ENCODE data around the gene ADGRF5.

The ADGRF5 gene

DNA sequence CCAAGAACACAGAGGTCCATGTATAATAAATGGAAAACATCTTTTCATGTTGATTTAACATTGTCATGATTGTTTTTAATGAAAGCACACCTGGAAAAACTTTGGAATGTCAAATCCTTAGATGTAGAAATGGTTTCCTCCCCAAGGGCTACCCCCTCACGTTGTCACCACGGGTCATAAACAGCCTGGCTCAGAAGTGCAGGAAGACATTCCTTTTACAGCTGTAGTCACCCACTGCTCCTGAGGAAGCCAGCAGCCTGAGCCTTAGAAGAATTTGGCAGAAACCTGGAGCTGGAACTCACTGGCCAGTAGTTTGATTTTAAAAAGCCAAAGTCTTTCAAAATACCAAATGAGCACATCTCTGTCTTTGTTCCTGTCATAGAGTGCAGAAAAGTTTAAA is 23.7 kb downstream of the ADGRF5 start:
- no peak for DNase-seq
- H3K9me3 ChIP-seq (ENCODE audit: control insufficient read depth, low read length): no peaks in the 10 kb centered on the region
- no peaks in the 10 kb centered on the region for H3K4me1 ChIP-seq (ENCODE audit: control insufficient read depth, insufficient read depth, low read length, poor library complexity, severe bottlenecking)
- no peak overlapping the region for H3K27ac ChIP-seq (ENCODE audit: insufficient read depth, low read length, poor library complexity, severe bottlenecking)
- no peaks in the 10 kb centered on the region for H3K27me3 ChIP-seq (replicated peaks; ENCODE audit: control insufficient read depth, insufficient read depth, low read length, poor library complexity, severe bottlenecking)
- no peaks in the 10 kb centered on the region for H3K36me3 ChIP-seq (ENCODE audit: control insufficient read depth, insufficient read depth, low read length)
- no peak overlapping the region for H3K4me3 ChIP-seq (ENCODE audit: insufficient read depth, low read depth, low read length, poor library complexity, severe bottlenecking)

DNA sequence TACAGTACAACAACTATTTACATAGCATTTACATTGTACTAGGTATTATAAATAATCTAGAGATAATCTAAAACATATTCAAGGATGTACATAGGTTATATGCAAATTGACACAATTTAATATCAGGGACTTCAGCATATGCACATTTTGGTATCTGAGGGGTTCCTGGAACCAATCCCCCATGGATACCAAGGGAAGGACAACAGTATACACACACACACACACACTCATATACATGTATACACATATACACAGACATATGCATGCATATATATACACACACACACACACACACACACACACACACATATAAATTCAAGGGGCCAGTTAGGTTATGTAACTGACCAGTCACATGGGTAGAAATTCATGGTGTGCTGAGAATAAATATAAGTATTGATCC is 24.9 kb downstream of the ADGRF5 start:
- DNase-seq: no peak
- no peaks in the 10 kb centered on the region for H3K4me1 ChIP-seq (ENCODE audit: control insufficient read depth, insufficient read depth, low read length, poor library complexity, severe bottlenecking)
- no peak overlapping the region for H3K4me3 ChIP-seq (ENCODE audit: insufficient read depth, low read depth, low read length, poor library complexity, severe bottlenecking)
- H3K27ac ChIP-seq (ENCODE audit: insufficient read depth, low read length, poor library complexity, severe bottlenecking): no peak overlapping the region
- no peaks in the 10 kb centered on the region for H3K27me3 ChIP-seq (replicated peaks; ENCODE audit: control insufficient read depth, insufficient read depth, low read length, poor library complexity, severe bottlenecking)
- H3K36me3 ChIP-seq (ENCODE audit: control insufficient read depth, insufficient read depth, low read length): no peaks in the 10 kb centered on the region
- no peaks in the 10 kb centered on the region for H3K9me3 ChIP-seq (ENCODE audit: control insufficient read depth, low read length)

GRCh38 chr6:46895930-46896329 is 25.8 kb downstream of the ADGRF5 start:
- no peak for DNase-seq
- Histone ChIP-seq H3K4me3 (ENCODE audit: insufficient read depth, low read depth, low read length, poor library complexity, severe bottlenecking) (no peak overlapping the region), H3K4me1 (ENCODE audit: control insufficient read depth, insufficient read depth, low read length, poor library complexity, severe bottlenecking) (no peaks in the 10 kb centered on the region), H3K36me3 (ENCODE audit: control insufficient read depth, insufficient read depth, low read length) (no peaks in the 10 kb centered on the region), H3K9me3 (ENCODE audit: control insufficient read depth, low read length) (no peaks in the 10 kb centered on the region), H3K27ac (ENCODE audit: insufficient read depth, low read length, poor library complexity, severe bottlenecking) (no peak overlapping the region), H3K27me3 (replicated peaks; ENCODE audit: control insufficient read depth, insufficient read depth, low read length, poor library complexity, severe bottlenecking) (no peaks in the 10 kb centered on the region)

GRCh38 chr6:46894433-46894832 is 27.3 kb downstream of the ADGRF5 start:
- H3K4me1 ChIP-seq (ENCODE audit: control insufficient read depth, insufficient read depth, low read length, poor library complexity, severe bottlenecking): no peaks in the 10 kb centered on the region
- H3K27ac ChIP-seq (ENCODE audit: insufficient read depth, low read length, poor library complexity, severe bottlenecking): no peak overlapping the region
- H3K4me3 ChIP-seq (ENCODE audit: insufficient read depth, low read depth, low read length, poor library complexity, severe bottlenecking): no peak overlapping the region
- no peaks in the 10 kb centered on the region for H3K9me3 ChIP-seq (ENCODE audit: control insufficient read depth, low read length)
- no peaks in the 10 kb centered on the region for H3K27me3 ChIP-seq (replicated peaks; ENCODE audit: control insufficient read depth, insufficient read depth, low read length, poor library complexity, severe bottlenecking)
- no peaks in the 10 kb centered on the region for H3K36me3 ChIP-seq (ENCODE audit: control insufficient read depth, insufficient read depth, low read length)
- DNase-seq: no peak

DNA sequence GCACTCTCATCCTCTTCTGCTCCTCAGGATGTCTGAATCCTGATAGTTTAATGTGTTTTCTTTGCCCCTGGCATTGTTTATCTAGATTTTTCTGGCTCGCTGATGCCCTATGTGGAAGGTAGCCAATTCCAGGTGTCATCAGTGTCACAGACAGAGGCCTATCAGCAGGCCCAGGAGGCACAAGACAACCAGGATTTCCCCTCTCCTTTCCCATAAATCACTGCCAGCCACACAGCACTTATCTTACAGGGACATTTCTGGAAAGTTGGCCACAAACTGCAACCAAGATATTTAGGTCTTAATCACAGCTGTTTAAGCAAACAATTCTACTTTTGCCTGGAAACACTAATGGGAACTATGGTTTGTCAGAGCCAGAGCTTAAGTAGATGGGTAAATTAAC is 28.1 kb downstream of the ADGRF5 start:
- Histone ChIP-seq H3K9me3 (ENCODE audit: control insufficient read depth, low read length) (no peaks in the 10 kb centered on the region), H3K36me3 (ENCODE audit: control insufficient read depth, insufficient read depth, low read length) (no peaks in the 10 kb centered on the region), H3K4me1 (ENCODE audit: control insufficient read depth, insufficient read depth, low read length, poor library complexity, severe bottlenecking) (no peaks in the 10 kb centered on the region), H3K27ac (ENCODE audit: insufficient read depth, low read length, poor library complexity, severe bottlenecking) (no peak overlapping the region), H3K27me3 (replicated peaks; ENCODE audit: control insufficient read depth, insufficient read depth, low read length, poor library complexity, severe bottlenecking) (no peaks in the 10 kb centered on the region), H3K4me3 (ENCODE audit: insufficient read depth, low read depth, low read length, poor library complexity, severe bottlenecking) (no peak overlapping the region)
- no peak for DNase-seq

DNA sequence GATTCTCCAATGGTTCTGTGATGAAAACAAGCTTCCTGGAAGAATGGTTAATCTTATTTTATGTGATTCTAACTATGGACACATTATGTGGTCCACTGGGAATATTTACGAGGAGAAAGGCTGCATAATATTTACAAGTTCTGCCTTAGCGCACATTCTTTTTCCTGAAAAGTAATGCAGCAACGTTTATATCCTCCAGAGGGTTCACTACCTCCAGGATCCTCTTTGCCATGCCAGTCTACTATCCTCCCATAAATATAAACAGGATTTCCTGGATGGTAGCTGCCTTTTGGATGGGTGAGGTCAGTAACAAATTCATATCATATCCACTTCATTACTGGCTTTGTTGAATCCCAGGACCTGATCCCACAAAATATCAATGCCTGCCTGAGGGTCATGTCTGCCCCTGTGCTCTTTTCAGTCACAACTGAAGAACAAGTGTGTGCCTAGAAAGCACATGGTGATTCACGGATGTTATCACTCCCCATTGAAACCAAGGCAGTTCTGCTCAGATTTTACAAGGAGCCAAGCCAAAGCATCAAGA is 30.4 kb downstream of the ADGRF5 start:
- no peak overlapping the region for H3K27ac ChIP-seq (ENCODE audit: insufficient read depth, low read length, poor library complexity, severe bottlenecking)
- no peaks in the 10 kb centered on the region for H3K27me3 ChIP-seq (replicated peaks; ENCODE audit: control insufficient read depth, insufficient read depth, low read length, poor library complexity, severe bottlenecking)
- H3K4me1 ChIP-seq (ENCODE audit: control insufficient read depth, insufficient read depth, low read length, poor library complexity, severe bottlenecking): no peaks in the 10 kb centered on the region
- H3K4me3 ChIP-seq (ENCODE audit: insufficient read depth, low read depth, low read length, poor library complexity, severe bottlenecking): no peak overlapping the region
- no peaks in the 10 kb centered on the region for H3K36me3 ChIP-seq (ENCODE audit: control insufficient read depth, insufficient read depth, low read length)
- DNase-seq: no peak
- no peaks in the 10 kb centered on the region for H3K9me3 ChIP-seq (ENCODE audit: control insufficient read depth, low read length)

DNA sequence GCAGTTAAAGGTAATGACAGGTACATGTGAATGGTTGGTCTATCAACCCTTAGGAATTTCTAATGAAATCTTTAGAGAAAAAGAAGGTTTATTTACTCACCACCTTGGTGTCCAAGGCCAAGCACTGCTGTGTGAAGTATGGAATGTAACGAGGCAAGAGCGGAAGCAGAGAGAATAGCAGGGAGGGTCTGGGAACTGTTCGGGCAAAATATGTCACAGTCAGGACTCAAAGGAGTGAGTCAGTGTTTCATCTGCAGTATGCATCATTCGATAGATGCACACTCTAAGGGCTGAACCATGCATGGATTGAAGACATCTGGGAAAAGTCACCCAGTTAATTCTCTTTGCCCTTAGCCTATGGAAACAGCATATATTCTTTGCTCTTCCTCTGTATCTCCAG is 33.2 kb downstream of the ADGRF5 start:
- DNase-seq: no peak
- H3K4me3 ChIP-seq (ENCODE audit: insufficient read depth, low read depth, low read length, poor library complexity, severe bottlenecking): no peak overlapping the region
- no peak overlapping the region for H3K27ac ChIP-seq (ENCODE audit: insufficient read depth, low read length, poor library complexity, severe bottlenecking)

DNA sequence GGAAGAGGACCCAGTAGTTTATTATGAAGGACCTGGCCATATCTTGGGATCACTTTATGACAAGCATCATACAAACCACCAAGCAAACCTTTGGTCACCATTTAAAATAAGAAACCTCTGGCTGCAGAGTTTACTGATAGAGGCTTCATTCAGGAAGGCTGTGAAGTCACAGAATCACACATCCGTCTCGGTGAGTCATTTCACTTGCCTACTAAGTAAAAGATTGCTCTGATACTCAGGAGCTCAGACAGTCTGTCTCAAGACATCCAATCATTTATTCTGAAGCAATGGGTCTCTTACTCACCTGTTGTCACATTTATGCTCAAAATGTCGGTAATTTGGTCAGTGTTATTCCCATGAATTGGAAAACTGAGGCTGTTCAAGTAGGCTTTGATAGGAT is 33.7 kb downstream of the ADGRF5 start:
- no peak overlapping the region for H3K4me3 ChIP-seq (ENCODE audit: insufficient read depth, low read depth, low read length, poor library complexity, severe bottlenecking)
- no peaks in the 10 kb centered on the region for H3K36me3 ChIP-seq (ENCODE audit: control insufficient read depth, insufficient read depth, low read length)
- H3K27me3 ChIP-seq (replicated peaks; ENCODE audit: control insufficient read depth, insufficient read depth, low read length, poor library complexity, severe bottlenecking): no peaks in the 10 kb centered on the region
- no peaks in the 10 kb centered on the region for H3K9me3 ChIP-seq (ENCODE audit: control insufficient read depth, low read length)
- no peaks in the 10 kb centered on the region for H3K4me1 ChIP-seq (ENCODE audit: control insufficient read depth, insufficient read depth, low read length, poor library complexity, severe bottlenecking)
- H3K27ac ChIP-seq (ENCODE audit: insufficient read depth, low read length, poor library complexity, severe bottlenecking): no peak overlapping the region
- no peak for DNase-seq

More for the DNA sequence above, 33.2 kb downstream of the ADGRF5 start:
- no peaks in the 10 kb centered on the region for H3K36me3 ChIP-seq (ENCODE audit: control insufficient read depth, insufficient read depth, low read length)
- no peaks in the 10 kb centered on the region for H3K4me1 ChIP-seq (ENCODE audit: control insufficient read depth, insufficient read depth, low read length, poor library complexity, severe bottlenecking)
- H3K9me3 ChIP-seq (ENCODE audit: control insufficient read depth, low read length): no peaks in the 10 kb centered on the region
- no peaks in the 10 kb centered on the region for H3K27me3 ChIP-seq (replicated peaks; ENCODE audit: control insufficient read depth, insufficient read depth, low read length, poor library complexity, severe bottlenecking)

DNA sequence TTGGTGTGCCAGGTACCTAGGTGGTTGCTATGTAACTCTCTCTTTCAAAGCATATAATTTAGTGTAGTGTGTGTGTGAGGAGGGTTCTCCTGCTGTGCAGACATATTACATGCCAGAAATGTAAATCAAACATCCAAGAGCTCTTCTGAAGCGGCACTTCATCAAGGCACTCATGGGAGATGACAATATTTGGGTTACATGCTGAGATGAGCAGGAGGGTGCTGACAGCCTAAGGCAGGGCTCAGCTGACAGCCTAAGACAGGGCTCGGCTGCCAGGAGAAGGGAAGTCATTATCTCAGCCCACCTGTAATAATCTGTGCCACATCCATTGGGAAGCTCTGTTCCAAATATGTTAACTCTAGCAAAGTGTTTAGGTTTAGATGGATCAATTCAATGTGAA is 39.1 kb downstream of the ADGRF5 start:
- H3K36me3 ChIP-seq (ENCODE audit: control insufficient read depth, insufficient read depth, low read length): no peaks in the 10 kb centered on the region
- no peaks in the 10 kb centered on the region for H3K27me3 ChIP-seq (replicated peaks; ENCODE audit: control insufficient read depth, insufficient read depth, low read length, poor library complexity, severe bottlenecking)
- no peak for DNase-seq
- no peak overlapping the region for H3K27ac ChIP-seq (ENCODE audit: insufficient read depth, low read length, poor library complexity, severe bottlenecking)
- no peaks in the 10 kb centered on the region for H3K4me1 ChIP-seq (ENCODE audit: control insufficient read depth, insufficient read depth, low read length, poor library complexity, severe bottlenecking)
- H3K9me3 ChIP-seq (ENCODE audit: control insufficient read depth, low read length): no peaks in the 10 kb centered on the region
- no peak overlapping the region for H3K4me3 ChIP-seq (ENCODE audit: insufficient read depth, low read depth, low read length, poor library complexity, severe bottlenecking)

GRCh38 chr6:46879003-46879402 is 42.7 kb downstream of the ADGRF5 start:
- Histone ChIP-seq H3K27ac (ENCODE audit: insufficient read depth, low read length, poor library complexity, severe bottlenecking) (no peak overlapping the region), H3K4me1 (ENCODE audit: control insufficient read depth, insufficient read depth, low read length, poor library complexity, severe bottlenecking) (no peaks in the 10 kb centered on the region), H3K36me3 (ENCODE audit: control insufficient read depth, insufficient read depth, low read length) (no peaks in the 10 kb centered on the region), H3K4me3 (ENCODE audit: insufficient read depth, low read depth, low read length, poor library complexity, severe bottlenecking) (no peak overlapping the region), H3K27me3 (replicated peaks; ENCODE audit: control insufficient read depth, insufficient read depth, low read length, poor library complexity, severe bottlenecking) (no peaks in the 10 kb centered on the region), H3K9me3 (ENCODE audit: control insufficient read depth, low read length) (no peaks in the 10 kb centered on the region)
- no peak for DNase-seq

DNA sequence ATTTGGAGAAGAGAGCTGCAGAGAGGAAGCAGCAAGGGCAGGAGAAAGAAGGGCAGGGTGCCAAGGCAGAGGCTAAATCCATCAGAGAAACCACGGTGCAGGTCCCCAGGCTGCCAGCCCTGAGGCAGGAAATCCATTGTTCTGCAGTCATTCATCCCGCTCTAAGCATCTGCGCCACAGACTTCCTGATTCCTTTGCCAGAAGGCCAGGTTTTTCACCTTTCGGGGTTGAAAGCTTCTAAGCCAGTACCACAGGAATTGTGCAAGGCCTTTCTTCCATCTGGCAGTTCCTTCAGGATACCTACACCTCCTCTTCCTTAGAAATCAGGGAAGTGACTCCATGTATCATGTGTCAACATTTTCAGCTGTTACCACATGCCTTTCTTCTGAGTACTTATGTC is 45.6 kb downstream of the ADGRF5 start:
- no peak overlapping the region for H3K4me3 ChIP-seq (ENCODE audit: insufficient read depth, low read depth, low read length, poor library complexity, severe bottlenecking)
- H3K4me1 ChIP-seq (ENCODE audit: control insufficient read depth, insufficient read depth, low read length, poor library complexity, severe bottlenecking): no peaks in the 10 kb centered on the region
- H3K27ac ChIP-seq (ENCODE audit: insufficient read depth, low read length, poor library complexity, severe bottlenecking): no peak overlapping the region
- H3K9me3 ChIP-seq (ENCODE audit: control insufficient read depth, low read length): no peaks in the 10 kb centered on the region
- no peaks in the 10 kb centered on the region for H3K27me3 ChIP-seq (replicated peaks; ENCODE audit: control insufficient read depth, insufficient read depth, low read length, poor library complexity, severe bottlenecking)
- DNase-seq: no peak
- H3K36me3 ChIP-seq (ENCODE audit: control insufficient read depth, insufficient read depth, low read length): no peaks in the 10 kb centered on the region
